ENCODE data around the gene CD44. TPM values are rescaled to one million over a fixed set of nuclear protein-coding genes. Genes with fewer than 3 reads are reported as not detected.

Gene CD44
- total RNA-seq, 1 donor from 2014 or later: 46.0 TPM

- H3K27ac Mint-ChIP-seq: no peak overlapping the region
- TF ChIP-seq CTCF (conservative IDR thresholded peaks at IDR 0.05): no peak
- DNase-seq (ENCODE audit: extremely low spot score, unreplicated experiment): no peak
- no peaks in the 10 kb centered on the region for H3K36me3 Mint-ChIP-seq
- no peak overlapping the region for H3K4me3 Mint-ChIP-seq
- peaks cover 14% of the 10 kb centered on the region for H3K4me1 Mint-ChIP-seq (ENCODE audit: unreplicated experiment)
- H3K9me3 Mint-ChIP-seq: peaks cover 4% of the 10 kb centered on the region
- no peaks in the 10 kb centered on the region for H3K27me3 Mint-ChIP-seq
Observed at GRCh38 chr11:35234460-35235156, 95.6 kb downstream of the CD44 start.

- Mint-ChIP-seq H3K9me3 (peaks cover 4% of the 10 kb centered on the region), H3K4me1 (ENCODE audit: unreplicated experiment) (peaks cover 14% of the 10 kb centered on the region), H3K36me3 (no peaks in the 10 kb centered on the region)
Observed at GRCh38 chr11:35235157-35235468, 96.1 kb downstream of the CD44 start.

GRCh38 chr11:35235498-35235897 lies 96.5 kb downstream of the CD44 start:
- Mint-ChIP-seq H3K9me3 (peaks cover 4% of the 10 kb centered on the region), H3K36me3 (no peaks in the 10 kb centered on the region), H3K4me1 (ENCODE audit: unreplicated experiment) (peaks cover 14% of the 10 kb centered on the region), H3K4me3 (no peak overlapping the region), H3K27ac (no peak overlapping the region), H3K27me3 (no peaks in the 10 kb centered on the region)
- TF ChIP-seq CTCF (conservative IDR thresholded peaks at IDR 0.05): no peak
- no peak for DNase-seq (ENCODE audit: extremely low spot score, unreplicated experiment)

More at GRCh38 chr11:35235157-35235468, 96.1 kb downstream of the CD44 start:
- TF ChIP-seq CTCF (conservative IDR thresholded peaks at IDR 0.05): no peak
- H3K27me3 Mint-ChIP-seq: no peaks in the 10 kb centered on the region
- no peak for DNase-seq (ENCODE audit: extremely low spot score, unreplicated experiment)
- no peak overlapping the region for H3K4me3 Mint-ChIP-seq
- no peak overlapping the region for H3K27ac Mint-ChIP-seq

- no peak for DNase-seq (ENCODE audit: extremely low spot score, unreplicated experiment)
- Mint-ChIP-seq H3K4me1 (ENCODE audit: unreplicated experiment) (peaks cover 14% of the 10 kb centered on the region), H3K4me3 (no peak overlapping the region), H3K27me3 (no peaks in the 10 kb centered on the region), H3K27ac (no peak overlapping the region), H3K9me3 (peaks cover 4% of the 10 kb centered on the region), H3K36me3 (no peaks in the 10 kb centered on the region)
- TF ChIP-seq CTCF (conservative IDR thresholded peaks at IDR 0.05): no peak
Observed at GRCh38 chr11:35235936-35236666, 97.1 kb downstream of the CD44 start.

GRCh38 chr11:35236667-35237003 lies 97.7 kb downstream of the CD44 start:
- DNase-seq (ENCODE audit: extremely low spot score, unreplicated experiment): no peak
- H3K4me1 Mint-ChIP-seq (ENCODE audit: unreplicated experiment): peaks cover 14% of the 10 kb centered on the region
- no peaks in the 10 kb centered on the region for H3K27me3 Mint-ChIP-seq
- no peak for TF ChIP-seq CTCF (conservative IDR thresholded peaks at IDR 0.05)
- no peaks in the 10 kb centered on the region for H3K36me3 Mint-ChIP-seq
- no peak overlapping the region for H3K4me3 Mint-ChIP-seq
- H3K27ac Mint-ChIP-seq: no peak overlapping the region
- H3K9me3 Mint-ChIP-seq: peaks cover 4% of the 10 kb centered on the region
